HEK293 (cell line): Measurements from ENCODE around the gene FNDC1.
A peak's percentile ranks its signal among the peaks of the same experiment; 100 is the strongest.

Source experiments
- CTCF ChIA-PET: fragments of 350-600 bp; formaldehyde crosslinking; extraction: SDS; loops from one replicate; lab custom pipeline; 2021; ENCODE audit warnings: antibody characterized with exemption; lab: Yijun Ruan, JAX
- POLR2A ChIA-PET: fragments of 300-600 bp; formaldehyde crosslinking; extraction: SDS; loops from one replicate; lab custom pipeline; 2020; ENCODE audit warnings: antibody characterized with exemption, inconsistent platforms; lab: Yijun Ruan, JAX
- H3K27ac ChIP-seq: fragments of 200-500 bp; sonication (Bioruptor generic); 2 replicates; pipeline ENCODE4 v1.5.1; 2014; ENCODE audit warnings: low read depth, low read length, control low read depth, inconsistent platforms; ENCODE audit errors: extremely low read depth
- H3K36me3 ChIP-seq, 2 experiments: fragments of 200-500 bp in 1 of 2; sonication (Bioruptor generic) in 1 of 2; 1 replicate in 1 of 2; 2 replicates in 1 of 2; pipeline ENCODE4 v1.5.1; 2014 to 2017; ENCODE audit warnings: inconsistent platforms in 2 of 2, low read length in 2 of 2; ENCODE audit not compliant: control insufficient read depth in 2 of 2, insufficient read depth in 1 of 2
- H3K4me1 ChIP-seq: fragments of 200-500 bp; sonication (Bioruptor generic); 2 replicates; pipeline ENCODE4 v1.5.1; 2014; ENCODE audit warnings: mild to moderate bottlenecking, low read length, inconsistent platforms; ENCODE audit not compliant: control insufficient read depth, insufficient read depth
- H3K4me3 ChIP-seq: 2 replicates; pipeline ENCODE4 v1.5.1; 2011; ENCODE audit warnings: low read depth, mild to moderate bottlenecking, control low read depth, low read length, moderate library complexity
- H3K9me3 ChIP-seq: fragments of 200-500 bp; sonication (Bioruptor generic); 2 replicates; pipeline ENCODE4 v1.5.1; 2014; ENCODE audit warnings: low read depth, low read length, inconsistent platforms; ENCODE audit not compliant: control insufficient read depth, insufficient read depth
- CTCF ChIP-seq: fragments of 450-650 bp; formaldehyde crosslinking; IDR thresholded peaks from 2 replicates; pipeline ENCODE4 v1.5.1; 2016; ENCODE audit warnings: missing biosample characterization, missing genetic modification characterization
- GLIS2 ChIP-seq: fragments of 450-650 bp; formaldehyde crosslinking; IDR thresholded peaks from 2 replicates; pipeline ENCODE4 v1.5.1; 2016; ENCODE audit warnings: missing biosample characterization, missing genetic modification characterization
- MEIS1 ChIP-seq: sonication (generic); formaldehyde crosslinking; IDR thresholded peaks from 2 replicates; pipeline ENCODE4 v1.8.1; 2022; ENCODE audit warnings: missing genetic modification reagents, mild to moderate bottlenecking, borderline replicate concordance
- PRDM1 ChIP-seq: fragments of 450-650 bp; formaldehyde crosslinking; IDR thresholded peaks from 2 replicates; pipeline ENCODE4; 2016; ENCODE audit warnings: missing biosample characterization, missing genetic modification characterization
- ZBTB17 ChIP-seq: fragments of 450-650 bp; formaldehyde crosslinking; IDR thresholded peaks from 2 replicates; pipeline ENCODE4 v1.5.1; 2016; ENCODE audit warnings: missing biosample characterization, missing genetic modification characterization
- ZBTB48 ChIP-seq: fragments of 450-650 bp; formaldehyde crosslinking; IDR thresholded peaks from 2 replicates; pipeline ENCODE4 v1.5.1; 2016; ENCODE audit warnings: missing biosample characterization, missing genetic modification characterization
- ZBTB8A ChIP-seq: fragments of 450-650 bp; formaldehyde crosslinking; IDR thresholded peaks from 2 replicates; pipeline ENCODE4 v1.5.1; 2016; ENCODE audit warnings: missing biosample characterization, missing genetic modification characterization
- ZNF223 ChIP-seq: fragments of 450-650 bp; formaldehyde crosslinking; IDR thresholded peaks from 2 replicates; pipeline ENCODE4 v1.5.1; 2016; ENCODE audit warnings: missing biosample characterization, missing genetic modification characterization
- ZNF341 ChIP-seq: fragments of 450-650 bp; formaldehyde crosslinking; IDR thresholded peaks from 2 replicates; pipeline ENCODE4; 2016; ENCODE audit warnings: low read depth, missing biosample characterization, missing genetic modification characterization
- ZNF394 ChIP-seq: fragments of 450-650 bp; formaldehyde crosslinking; IDR thresholded peaks from 2 replicates; pipeline ENCODE4 v1.5.1; 2016; ENCODE audit warnings: missing biosample characterization, missing genetic modification characterization, mild to moderate bottlenecking, moderate library complexity, borderline replicate concordance
- ZNF544 ChIP-seq: fragments of 450-650 bp; formaldehyde crosslinking; IDR thresholded peaks from 2 replicates; pipeline ENCODE4 v1.5.0; 2017; ENCODE audit warnings: missing biosample characterization, missing genetic modification characterization
- ZNF600 ChIP-seq: fragments of 450-650 bp; formaldehyde crosslinking; IDR thresholded peaks from 2 replicates; pipeline ENCODE4 v1.5.1; 2016; ENCODE audit warnings: missing biosample characterization, missing genetic modification characterization
- ZNF677 ChIP-seq: fragments of 450-650 bp; IDR thresholded peaks from 2 replicates; pipeline ENCODE4 v1.5.0; 2018; ENCODE audit warnings: missing biosample characterization, mild to moderate bottlenecking, missing genetic modification characterization, moderate library complexity
- ZNF777 ChIP-seq: fragments of 450-650 bp; formaldehyde crosslinking; IDR thresholded peaks from 2 replicates; pipeline ENCODE4 v1.5.1; 2017; ENCODE audit warnings: missing biosample characterization, missing genetic modification characterization, borderline replicate concordance
- ZSCAN30 ChIP-seq: fragments of 450-650 bp; IDR thresholded peaks from 2 replicates; pipeline ENCODE4 v1.5.1; 2018; ENCODE audit warnings: missing biosample characterization, mild to moderate bottlenecking, missing genetic modification characterization, moderate library complexity
- TF ChIP-seq, protein P1 (sequence below): fragments of 450-650 bp; formaldehyde crosslinking; IDR thresholded peaks from 2 replicates; pipeline ENCODE4 v1.5.1; 2016; ENCODE audit warnings: missing biosample characterization, missing genetic modification characterization
- TF ChIP-seq, protein P2 (sequence below): fragments of 450-650 bp; formaldehyde crosslinking; IDR thresholded peaks from 2 replicates; pipeline ENCODE4 v1.5.1; 2016; ENCODE audit warnings: missing biosample characterization, missing genetic modification characterization

FNDC1 gene

DNA sequence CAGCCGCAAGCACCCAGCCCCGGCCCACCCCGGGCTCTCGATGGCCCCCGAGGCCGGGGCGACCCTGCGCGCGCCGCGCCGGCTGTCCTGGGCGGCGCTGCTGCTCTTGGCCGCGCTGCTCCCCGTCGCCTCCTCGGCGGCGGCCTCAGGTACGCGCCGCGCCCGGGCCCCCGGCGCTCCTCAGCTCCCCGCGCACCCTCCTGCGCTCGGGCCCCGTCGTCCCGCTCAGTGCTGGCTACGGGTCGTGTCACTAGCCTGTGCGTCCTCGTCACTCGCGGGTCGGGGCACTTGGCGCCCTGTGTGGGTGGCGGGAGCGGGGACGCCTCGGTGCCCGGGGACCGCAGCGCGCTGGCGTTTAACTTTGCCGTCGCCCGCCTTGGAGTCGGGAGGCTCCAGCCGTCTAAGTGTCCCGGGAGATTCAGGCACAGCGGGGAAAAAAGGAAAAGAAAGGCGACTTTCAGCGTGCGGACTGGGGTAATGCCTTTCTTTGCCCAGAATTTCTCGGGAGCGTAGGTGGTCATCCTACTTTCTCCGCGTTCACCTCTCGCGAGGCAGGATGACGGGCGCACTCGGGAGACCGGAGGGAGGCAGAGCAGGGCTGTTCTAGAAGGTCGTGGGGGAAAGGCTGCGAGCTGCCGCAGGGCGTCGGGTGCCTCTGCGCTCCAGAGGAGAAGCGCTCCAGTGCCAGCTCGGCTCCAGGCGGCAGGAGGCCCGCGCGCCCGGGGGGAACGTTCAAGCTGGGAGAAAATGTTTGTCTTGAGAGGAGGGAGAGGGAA is 545 bp downstream of the FNDC1 start (continued):
- TF ChIP-seq, protein P1, sequence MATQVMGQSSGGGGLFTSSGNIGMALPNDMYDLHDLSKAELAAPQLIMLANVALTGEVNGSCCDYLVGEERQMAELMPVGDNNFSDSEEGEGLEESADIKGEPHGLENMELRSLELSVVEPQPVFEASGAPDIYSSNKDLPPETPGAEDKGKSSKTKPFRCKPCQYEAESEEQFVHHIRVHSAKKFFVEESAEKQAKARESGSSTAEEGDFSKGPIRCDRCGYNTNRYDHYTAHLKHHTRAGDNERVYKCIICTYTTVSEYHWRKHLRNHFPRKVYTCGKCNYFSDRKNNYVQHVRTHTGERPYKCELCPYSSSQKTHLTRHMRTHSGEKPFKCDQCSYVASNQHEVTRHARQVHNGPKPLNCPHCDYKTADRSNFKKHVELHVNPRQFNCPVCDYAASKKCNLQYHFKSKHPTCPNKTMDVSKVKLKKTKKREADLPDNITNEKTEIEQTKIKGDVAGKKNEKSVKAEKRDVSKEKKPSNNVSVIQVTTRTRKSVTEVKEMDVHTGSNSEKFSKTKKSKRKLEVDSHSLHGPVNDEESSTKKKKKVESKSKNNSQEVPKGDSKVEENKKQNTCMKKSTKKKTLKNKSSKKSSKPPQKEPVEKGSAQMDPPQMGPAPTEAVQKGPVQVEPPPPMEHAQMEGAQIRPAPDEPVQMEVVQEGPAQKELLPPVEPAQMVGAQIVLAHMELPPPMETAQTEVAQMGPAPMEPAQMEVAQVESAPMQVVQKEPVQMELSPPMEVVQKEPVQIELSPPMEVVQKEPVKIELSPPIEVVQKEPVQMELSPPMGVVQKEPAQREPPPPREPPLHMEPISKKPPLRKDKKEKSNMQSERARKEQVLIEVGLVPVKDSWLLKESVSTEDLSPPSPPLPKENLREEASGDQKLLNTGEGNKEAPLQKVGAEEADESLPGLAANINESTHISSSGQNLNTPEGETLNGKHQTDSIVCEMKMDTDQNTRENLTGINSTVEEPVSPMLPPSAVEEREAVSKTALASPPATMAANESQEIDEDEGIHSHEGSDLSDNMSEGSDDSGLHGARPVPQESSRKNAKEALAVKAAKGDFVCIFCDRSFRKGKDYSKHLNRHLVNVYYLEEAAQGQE (tag by site-specific recombination), result no peak
- TF ChIP-seq GLIS2 (peak; percentile 51), MEIS1 (CRISPR knock-in tag) (no peak), ZBTB17 (peak; percentile 96), ZNF394 (tag by site-specific recombination) (peak; percentile 17; the same call in 1 of the 2 replicates), CTCF (tag by site-specific recombination) (peak; percentile 71), ZNF341 (tag by site-specific recombination) (peak; percentile 98), ZBTB48 (tag by site-specific recombination) (peak; percentile 39; the same call in 1 of the 2 replicates), ZNF777 (tag by site-specific recombination) (peak; percentile 99), ZNF600 (tag by site-specific recombination) (peak; percentile 55; the same call in 1 of the 2 replicates), ZNF544 (tag by site-specific recombination) (no peak), ZSCAN30 (no peak)
- TF ChIP-seq, protein P2, sequence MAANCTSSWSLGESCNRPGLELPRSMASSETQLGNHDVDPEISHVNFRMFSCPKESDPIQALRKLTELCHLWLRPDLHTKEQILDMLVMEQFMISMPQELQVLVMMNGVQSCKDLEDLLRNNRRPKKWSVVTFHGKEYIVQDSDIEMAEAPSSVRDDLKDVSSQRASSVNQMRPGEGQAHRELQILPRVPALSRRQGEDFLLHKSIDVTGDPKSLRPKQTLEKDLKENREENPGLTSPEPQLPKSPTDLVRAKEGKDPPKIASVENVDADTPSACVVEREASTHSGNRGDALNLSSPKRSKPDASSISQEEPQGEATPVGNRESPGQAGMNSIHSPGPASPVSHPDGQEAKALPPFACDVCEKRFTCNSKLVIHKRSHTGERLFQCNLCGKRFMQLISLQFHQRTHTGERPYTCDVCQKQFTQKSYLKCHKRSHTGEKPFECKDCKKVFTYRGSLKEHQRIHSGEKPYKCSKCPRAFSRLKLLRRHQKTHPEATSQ, result peak; percentile 70; the same call in 1 of the 2 replicates

DNA sequence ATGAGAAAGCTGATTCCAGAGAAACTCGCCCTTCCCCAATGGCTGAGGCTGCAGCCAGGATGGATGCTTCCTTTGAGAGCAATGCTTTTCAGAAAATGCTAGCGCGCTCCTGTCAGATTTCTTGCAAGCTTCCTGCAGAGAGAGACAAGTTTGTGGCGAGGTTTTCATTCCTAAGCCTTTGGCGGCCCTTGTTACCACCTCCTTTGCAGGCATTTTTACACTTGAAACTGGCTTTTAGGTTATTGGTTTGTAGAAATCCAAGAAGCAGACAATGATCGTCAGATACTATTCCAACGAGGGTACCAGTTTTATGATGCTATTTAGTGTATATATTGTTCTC is 1.1 kb downstream of the FNDC1 start:
- Histone ChIP-seq H3K36me3 (no peaks in the 10 kb centered on the region), H3K4me3 (peak overlapping the region; percentile 46), H3K27ac (no peak overlapping the region), H3K9me3 (no peaks in the 10 kb centered on the region), H3K4me1 (no peaks in the 10 kb centered on the region)
- ChIA-PET CTCF (interaction anchor here (0.7 to 8.1 kb wide), 4 partner anchors 13 to 760 kb away, joined by 3 to 130 read pairs (median 33); no protein-coding TSS in a partner anchor), POLR2A (interaction anchor here (1.1 kb wide), 1 partner anchor 557 kb away, joined by 4 read pairs; the partner anchor contains the start of gene WTAP)
- TF ChIP-seq ZBTB8A (tag by site-specific recombination) (no peak), ZNF677 (tag by site-specific recombination) (no peak), ZBTB17 (peak; percentile 20; the same call in 1 of the 2 replicates), ZNF223 (tag by site-specific recombination) (no peak), PRDM1 (tag by site-specific recombination) (peak; percentile 68; the same call in 1 of the 2 replicates)
